GM12878 (cell line): Measurements from ENCODE around the gene HERPUD1. TPM values are rescaled to one million over a fixed set of nuclear protein-coding genes. Genes with fewer than 3 reads are reported as not detected.

Experiments used
- ATF7 ChIP-seq: fragments of 450-650 bp; IDR thresholded peaks from 2 replicates; pipeline ENCODE4 v1.6.1; 2016; ENCODE audit warnings: low read depth, mild to moderate bottlenecking
- BCL11A ChIP-seq: IDR thresholded peaks from 2 replicates; pipeline ENCODE4 v1.6.1; 2011; ENCODE audit warnings: low read depth, low read length
- CBFB ChIP-seq: IDR thresholded peaks from 2 replicates; pipeline ENCODE4 v1.6.1; 2016; ENCODE audit warnings: antibody characterized with exemption, low read depth
- EED ChIP-seq: sonication (generic); IDR thresholded peaks from 2 replicates; pipeline ENCODE4 v1.6.1; 2016; ENCODE audit warnings: antibody characterized with exemption, low read depth
- EP300 ChIP-seq, 2 experiments: fragments of 150-350 bp in 1 of 2; IDR thresholded peaks; 2 replicates each; pipeline ENCODE4 v1.6.1; 2011 to 2012; ENCODE audit warnings: low read depth in 2 of 2, low read length in 2 of 2, borderline replicate concordance in 1 of 2, improper control_type of control experiment in 1 of 2, inconsistent platforms in 1 of 2; ENCODE audit not compliant: control insufficient read depth in 1 of 2
- GABPA ChIP-seq: IDR thresholded peaks from 2 replicates; pipeline ENCODE4 v1.6.1; 2014; ENCODE audit warnings: antibody characterized with exemption, low read depth, mild to moderate bottlenecking, inconsistent platforms
- IKZF2 ChIP-seq, 2 experiments: fragments of 450-650 bp; IDR thresholded peaks; 2 replicates each; pipeline ENCODE4 v1.6.1; 2017; ENCODE audit warnings: mild to moderate bottlenecking in 2 of 2, moderate library complexity in 2 of 2
- IRF5 ChIP-seq: fragments of 450-650 bp; IDR thresholded peaks from 2 replicates; pipeline ENCODE4 v1.6.1; 2017; ENCODE audit warnings: borderline replicate concordance
- JUNB ChIP-seq: IDR thresholded peaks from 2 replicates; pipeline ENCODE4 v1.6.1; 2016; ENCODE audit warnings: antibody characterized with exemption, mild to moderate bottlenecking
- MLLT1 ChIP-seq: fragments of 450-650 bp; IDR thresholded peaks from 2 replicates; pipeline ENCODE4 v1.6.1; 2016; ENCODE audit warnings: mild to moderate bottlenecking
- MTA2 ChIP-seq: fragments of 450-650 bp; IDR thresholded peaks from 2 replicates; pipeline ENCODE4 v1.6.1; 2016; ENCODE audit warnings: low read depth, mild to moderate bottlenecking, moderate library complexity
- NFXL1 ChIP-seq: fragments of 450-650 bp; IDR thresholded peaks from 2 replicates; pipeline ENCODE4 v1.6.1; 2017; ENCODE audit warnings: antibody characterized with exemption, mild to moderate bottlenecking, borderline replicate concordance
- POLR2A ChIP-seq: IDR thresholded peaks from 2 replicates; pipeline ENCODE4 v1.6.1; 2011; ENCODE audit warnings: low read depth, mild to moderate bottlenecking, low read length
- POLR2AphosphoS2 ChIP-seq: IDR thresholded peaks from 2 replicates; pipeline ENCODE4 v1.6.1; 2011; ENCODE audit warnings: low read depth, mild to moderate bottlenecking, low read length, improper control_type of control experiment, moderate library complexity
- POU2F2 ChIP-seq: IDR thresholded peaks from 3 replicates; pipeline ENCODE4 v1.6.1; 2011; ENCODE audit warnings: low read depth, mild to moderate bottlenecking, low read length, borderline replicate concordance
- RCOR1 ChIP-seq: conservative IDR thresholded peaks from 2 replicates; pipeline ENCODE4 v1.6.1; 2012; ENCODE audit warnings: low read depth, low read length, improper control_type of control experiment
- RFX5 ChIP-seq: IDR thresholded peaks from 2 replicates; pipeline ENCODE4 v1.6.1; 2011; ENCODE audit warnings: low read depth, low read length, improper control_type of control experiment
- SUPT20H ChIP-seq: IDR thresholded peaks from 2 replicates; pipeline ENCODE4 v1.6.1; 2011; ENCODE audit warnings: low read depth, mild to moderate bottlenecking, low read length, moderate library complexity, borderline replicate concordance; ENCODE audit not compliant: control insufficient read depth
- TAF1 ChIP-seq: IDR thresholded peaks from 2 replicates; pipeline ENCODE4 v1.6.1; 2011; ENCODE audit warnings: mild to moderate bottlenecking, low read depth, low read length, borderline replicate concordance
- ZBTB11 ChIP-seq: fragments of 450-650 bp; formaldehyde crosslinking; IDR thresholded peaks from 2 replicates; pipeline ENCODE4 v1.5.0; 2022; ENCODE audit warnings: mild to moderate bottlenecking, missing genetic modification characterization
- ZNF207 ChIP-seq: fragments of 450-650 bp; IDR thresholded peaks from 2 replicates; pipeline ENCODE4 v1.6.1; 2014; ENCODE audit warnings: antibody characterized with exemption, mild to moderate bottlenecking, borderline replicate concordance
- ZSCAN29 ChIP-seq: fragments of 450-650 bp; IDR thresholded peaks from 2 replicates; pipeline ENCODE4 v1.6.1; 2017; ENCODE audit warnings: mild to moderate bottlenecking, moderate library complexity
- polyA plus RNA-seq, 11 experiments: library from polyadenylated mRNA; depleted of rRNA in 4 of 11; unstranded in 6 of 11; stranded (reverse) in 5 of 11; fragments of >200 nt; fragmentation: Nextera tagmentation in 4 of 11; fragmentation: Illumina TruSeq in 1 of 11; extraction: Ambion mirVana in 4 of 11; extraction: Trizol in 1 of 11; gene quantifications; 1 replicate in 1 of 11; 2 replicates in 10 of 11; pipeline versions ENCODE4 v1.2.1 to v1.2.3, GENCODE V29; 2011 to 2016; ENCODE audit warnings: inconsistent platforms in 2 of 11, missing spikeins in 2 of 11, low read depth in 1 of 11
- total RNA-seq, 4 experiments: library from RNA; depleted of rRNA in 3 of 4; stranded (reverse); fragments of >200 nt in 3 of 4; fragmentation: Illumina TruSeq in 1 of 4; extraction: Trizol in 1 of 4; gene quantifications; 2 replicates each; pipeline versions ENCODE4 v1.2.1 to v1.2.3, GENCODE V29; 2013 to 2021
- TF ChIP-seq, protein P1 (sequence below): IDR thresholded peaks from 2 replicates; pipeline ENCODE4 v1.6.1; 2012; ENCODE audit warnings: low read length, inconsistent platforms
- TF ChIP-seq, protein P2 (sequence below): IDR thresholded peaks from 2 replicates; pipeline ENCODE4 v1.6.1; 2011; ENCODE audit warnings: borderline replicate concordance, low read depth, mild to moderate bottlenecking, moderate library complexity, mixed read lengths, low read length; ENCODE audit not compliant: insufficient read depth; ENCODE audit errors: extremely low read length

Gene HERPUD1
- total and polyA plus RNA-seq, 10 of the 15 experiments (the other 5 are each of a cell fraction or from before 2014, with no cell fraction given): 32.6 to 212 (median 122) TPM

DNA sequence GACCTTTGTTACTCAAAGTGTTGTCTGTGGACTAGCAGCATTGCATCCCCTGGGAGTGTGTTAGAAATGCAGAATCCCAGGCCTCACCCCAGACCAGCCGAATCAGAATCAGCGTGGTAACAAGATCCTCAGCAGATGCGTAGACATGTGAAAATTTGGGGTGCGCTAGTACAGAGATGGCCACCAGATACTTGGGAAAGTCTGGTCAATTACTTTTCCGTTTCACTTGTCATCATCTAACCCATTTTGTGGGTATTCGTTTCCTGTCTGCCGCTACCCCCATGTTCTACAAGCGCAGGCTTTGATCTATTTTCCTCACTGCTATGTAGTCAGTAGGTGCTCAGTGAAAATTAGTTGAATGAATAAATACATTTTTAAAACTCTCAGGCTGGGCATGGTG, 33.1 kb upstream of the HERPUD1 start (continued):
- TF ChIP-seq EP300 (IDR thresholded peaks at IDR 0.05; ENCODE audit: borderline replicate concordance in 1 of 2, control insufficient read depth in 1 of 2, low read depth in 2 of 2, low read length in 2 of 2): no peak
- TF ChIP-seq JUNB: peak; percentile 78
- TF ChIP-seq NFXL1: no peak
- 0 out of 2 replicates have a peak, but pooled peaks have one; percentile 23 for TF ChIP-seq TAF1
- TF ChIP-seq, protein P1, sequence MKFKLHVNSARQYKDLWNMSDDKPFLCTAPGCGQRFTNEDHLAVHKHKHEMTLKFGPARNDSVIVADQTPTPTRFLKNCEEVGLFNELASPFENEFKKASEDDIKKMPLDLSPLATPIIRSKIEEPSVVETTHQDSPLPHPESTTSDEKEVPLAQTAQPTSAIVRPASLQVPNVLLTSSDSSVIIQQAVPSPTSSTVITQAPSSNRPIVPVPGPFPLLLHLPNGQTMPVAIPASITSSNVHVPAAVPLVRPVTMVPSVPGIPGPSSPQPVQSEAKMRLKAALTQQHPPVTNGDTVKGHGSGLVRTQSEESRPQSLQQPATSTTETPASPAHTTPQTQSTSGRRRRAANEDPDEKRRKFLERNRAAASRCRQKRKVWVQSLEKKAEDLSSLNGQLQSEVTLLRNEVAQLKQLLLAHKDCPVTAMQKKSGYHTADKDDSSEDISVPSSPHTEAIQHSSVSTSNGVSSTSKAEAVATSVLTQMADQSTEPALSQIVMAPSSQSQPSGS: peak; percentile 86; the same call in 1 of the 2 replicates
- no peak for TF ChIP-seq ZBTB11 (CRISPR knock-in tag)
- no peak for TF ChIP-seq POU2F2
- TF ChIP-seq GABPA: no peak
- TF ChIP-seq ZSCAN29: peak; percentile 75; the same call in 1 of the 2 replicates
- TF ChIP-seq MLLT1: no peak
- TF ChIP-seq MTA2: peak; percentile 63
- no peak for TF ChIP-seq POLR2AphosphoS2
- no peak for TF ChIP-seq ZNF207
- no peak for TF ChIP-seq POLR2A
- TF ChIP-seq SUPT20H: no peak
- TF ChIP-seq CBFB: peak; percentile 75
- no peak for TF ChIP-seq RFX5
- TF ChIP-seq RCOR1: no peak
- TF ChIP-seq IRF5: no peak
- peak; percentile 79 to 80 for TF ChIP-seq IKZF2 (IDR thresholded peaks at IDR 0.05)
- TF ChIP-seq, protein P2, sequence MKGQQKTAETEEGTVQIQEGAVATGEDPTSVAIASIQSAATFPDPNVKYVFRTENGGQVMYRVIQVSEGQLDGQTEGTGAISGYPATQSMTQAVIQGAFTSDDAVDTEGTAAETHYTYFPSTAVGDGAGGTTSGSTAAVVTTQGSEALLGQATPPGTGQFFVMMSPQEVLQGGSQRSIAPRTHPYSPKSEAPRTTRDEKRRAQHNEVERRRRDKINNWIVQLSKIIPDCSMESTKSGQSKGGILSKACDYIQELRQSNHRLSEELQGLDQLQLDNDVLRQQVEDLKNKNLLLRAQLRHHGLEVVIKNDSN: no peak
- TF ChIP-seq BCL11A: peak; percentile 53; the same call in 1 of the 2 replicates
- TF ChIP-seq ATF7: peak; percentile 59
- TF ChIP-seq EED: peak; percentile 74
